Measurements from ENCODE around the gene HIRIP3. TPM values are rescaled to one million over a fixed set of nuclear protein-coding genes. Genes with fewer than 3 reads are reported as not detected.

Gene HIRIP3
- total RNA-seq, 1 donor: 13.6 TPM

- no peak for TF ChIP-seq CTCF (IDR thresholded peaks at IDR 0.05; ENCODE audit: insufficient read depth, low read length)
- DNase-seq (ENCODE audit: low read depth): no peak
Measured at GRCh38 chr16:29996766-29997250, 1.4 kb upstream of the HIRIP3 start.

GRCh38 chr16:29995911-29996765, 721 bp upstream of the HIRIP3 start, which contains the start of gene INO80E:
Gene INO80E, plus strand, starts transcription at chr16:29996241. Its CDS starts 70 bp downstream, at chr16:29996311.
- H3K4me3 ChIP-seq (ENCODE audit: low read depth, low read length): peak within 1 kb of the TSS; percentile 93
- TF ChIP-seq CTCF (IDR thresholded peaks at IDR 0.05; ENCODE audit: insufficient read depth, low read length): no peak
- peak; percentile 91 for DNase-seq (ENCODE audit: low read depth)

More at GRCh38 chr16:29996766-29997250, 1.4 kb upstream of the HIRIP3 start:
- peak overlapping the region; percentile 93 for H3K4me3 ChIP-seq (ENCODE audit: low read depth, low read length)

GRCh38 chr16:29994600-29995323, 655 bp downstream of the HIRIP3 start:
- no peak for TF ChIP-seq CTCF (IDR thresholded peaks at IDR 0.05; ENCODE audit: insufficient read depth, low read length)
- DNase-seq (ENCODE audit: low read depth): peak; percentile 37
- peak overlapping the region; percentile 93 for H3K4me3 ChIP-seq (ENCODE audit: low read depth, low read length)

GRCh38 chr16:29993903-29994599, 1.4 kb downstream of the HIRIP3 start:
- no peak for TF ChIP-seq CTCF (IDR thresholded peaks at IDR 0.05; ENCODE audit: insufficient read depth, low read length)
- DNase-seq (ENCODE audit: low read depth): no peak
- H3K4me3 ChIP-seq (ENCODE audit: low read depth, low read length): no peak overlapping the region

- no peak for TF ChIP-seq CTCF (IDR thresholded peaks at IDR 0.05; ENCODE audit: insufficient read depth, low read length)
- H3K4me3 ChIP-seq (ENCODE audit: low read depth, low read length): no peak overlapping the region
- no peak for DNase-seq (ENCODE audit: low read depth)
Measured at GRCh38 chr16:29993191-29993902, 2.1 kb downstream of the HIRIP3 start.

Measured in fibroblast of the aortic adventitia (primary cell).